Measurements from ENCODE around the gene LILRA5.
"Not testable (repeated sequence)": the region's sequence is repeated elsewhere in the genome, so short reads cannot be mapped to it uniquely, and the experiment has no call there.

The LILRA5 gene

GRCh38 chr19:54312436-54313377 lies at the start of gene LILRA5:
TSS of gene LILRA5 (minus strand) at chr19:54313166. CDS start at chr19:54313019, 147 bp downstream.
- no peak for DNase-seq

GRCh38 chr19:54361680-54362422 lies 48.9 kb upstream of the LILRA5 start:
- not testable (repeated sequence) for DNase-seq

GRCh38 chr19:54359149-54359820 lies 46.3 kb upstream of the LILRA5 start:
- DNase-seq = not testable (repeated sequence)

GRCh38 chr19:54357381-54357780 lies 44.4 kb upstream of the LILRA5 start:
- no peak for DNase-seq

- DNase-seq = no peak
Measured at GRCh38 chr19:54356444-54357056, 43.6 kb upstream of the LILRA5 start.

- no peak for DNase-seq
Measured at GRCh38 chr19:54355675-54356074, 42.7 kb upstream of the LILRA5 start.

GRCh38 chr19:54354761-54355160 lies 41.8 kb upstream of the LILRA5 start:
- DNase-seq = no peak

- no peak for DNase-seq
Measured at GRCh38 chr19:54352546-54352945, 39.6 kb upstream of the LILRA5 start.

GRCh38 chr19:54352041-54352440 lies 39.1 kb upstream of the LILRA5 start:
- DNase-seq = no peak

GRCh38 chr19:54351474-54351873 lies 38.5 kb upstream of the LILRA5 start:
- DNase-seq = no peak

GRCh38 chr19:54345938-54346386 lies 33.0 kb upstream of the LILRA5 start:
- no peak for DNase-seq

GRCh38 chr19:54343868-54344267 lies 30.9 kb upstream of the LILRA5 start:
- DNase-seq = no peak

- no peak for DNase-seq
Measured at GRCh38 chr19:54341295-54341694, 28.3 kb upstream of the LILRA5 start.

- no peak for DNase-seq
Measured at GRCh38 chr19:54339646-54340358, 26.8 kb upstream of the LILRA5 start.

- DNase-seq = no peak
Measured at GRCh38 chr19:54338521-54338920, 25.6 kb upstream of the LILRA5 start.

- no peak for DNase-seq
Measured at GRCh38 chr19:54337858-54338230, 24.9 kb upstream of the LILRA5 start.

- no peak for DNase-seq
Measured at GRCh38 chr19:54336893-54337857, 24.2 kb upstream of the LILRA5 start.

GRCh38 chr19:54335979-54336892 lies 23.3 kb upstream of the LILRA5 start:
- no peak for DNase-seq

GRCh38 chr19:54335164-54335563 lies 22.2 kb upstream of the LILRA5 start:
- no peak for DNase-seq

Data from NCI-H2107 (cell line).